Adipocyte (in vitro differentiated cells): ENCODE data around the gene HOOK1.
"Not testable (repeated sequence)": the region's sequence is repeated elsewhere in the genome, so short reads cannot be mapped to it uniquely, and the experiment has no call there.

ENCODE experiments used
- DNase-seq: peaks from one replicate; pipeline ENCODE4 v3.0.0-alpha.2; 2015; ENCODE audit warnings: low read depth
- H3K27me3 ChIP-seq: replicated peaks from 2 replicates; pipeline ENCODE4 v1.7.0; 2013; ENCODE audit warnings: mild to moderate bottlenecking, low read length, moderate library complexity; ENCODE audit not compliant: control insufficient read depth, insufficient read depth
- H3K36me3 ChIP-seq: 2 replicates; pipeline ENCODE4 v1.7.0; 2013; ENCODE audit warnings: low read length, mild to moderate bottlenecking, moderate library complexity; ENCODE audit not compliant: control insufficient read depth, insufficient read depth, severe bottlenecking
- H3K4me1 ChIP-seq: 2 replicates; pipeline ENCODE4 v1.7.0; 2013; ENCODE audit warnings: mild to moderate bottlenecking, low read length, moderate library complexity; ENCODE audit not compliant: control insufficient read depth, insufficient read depth
- H3K4me3 ChIP-seq: 2 replicates; pipeline ENCODE4 v1.7.0; 2013; ENCODE audit warnings: mild to moderate bottlenecking, low read length, moderate library complexity
- H3K9ac ChIP-seq: 2 replicates; pipeline ENCODE4 v1.7.0; 2013; ENCODE audit warnings: mild to moderate bottlenecking, low read length, moderate library complexity
- H3K9me3 ChIP-seq: 2 replicates; pipeline ENCODE4 v1.7.0; 2013; ENCODE audit warnings: mild to moderate bottlenecking, low read length, moderate library complexity; ENCODE audit not compliant: control insufficient read depth

The HOOK1 gene

DNA sequence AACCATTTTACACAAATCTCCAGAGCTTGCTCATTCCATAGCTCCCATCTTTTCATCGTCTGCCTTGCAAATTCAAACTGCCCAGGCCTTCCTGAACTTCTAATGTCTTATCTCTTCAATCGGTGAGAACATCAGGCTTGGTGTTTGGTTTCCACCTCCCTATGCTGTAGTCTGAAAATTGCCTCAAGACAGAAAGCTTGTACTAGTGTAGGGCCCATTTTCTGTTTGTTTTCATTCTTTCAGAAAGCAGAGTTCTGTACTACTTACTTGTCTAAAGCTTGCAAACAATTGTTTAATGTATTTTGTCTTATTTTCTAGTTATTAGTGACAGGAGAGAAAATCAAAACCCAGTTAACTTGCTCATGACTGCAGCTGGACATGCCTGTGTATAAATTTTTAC lies 16.8 kb downstream of the HOOK1 start:
- Histone ChIP-seq H3K4me1 (no peaks in the 10 kb centered on the region), H3K9ac (no peak overlapping the region), H3K27me3 (no peaks in the 10 kb centered on the region), H3K36me3 (no peaks in the 10 kb centered on the region), H3K9me3 (no peaks in the 10 kb centered on the region), H3K4me3 (no peak overlapping the region)
- DNase-seq = peak; percentile 35

DNA sequence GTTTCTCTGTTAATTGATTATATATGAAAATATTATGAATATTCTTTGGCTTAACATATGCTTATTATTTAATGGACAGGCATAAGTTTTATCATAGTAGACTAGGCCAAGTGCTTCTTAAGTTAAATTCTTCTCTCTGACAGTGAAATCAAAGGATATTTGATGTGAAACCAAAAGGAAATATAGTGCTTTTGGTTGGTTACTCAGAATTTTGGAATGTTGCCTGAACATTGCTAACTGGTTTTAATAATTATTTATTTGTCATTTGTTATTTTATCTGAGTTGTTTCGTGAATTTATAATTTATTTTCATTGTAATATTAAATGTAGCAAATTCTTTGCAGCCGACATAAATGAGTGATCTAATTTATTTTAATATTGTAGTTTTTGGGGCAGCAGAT lies 18.3 kb downstream of the HOOK1 start:
- Histone ChIP-seq H3K4me3 (no peak overlapping the region), H3K9me3 (no peaks in the 10 kb centered on the region), H3K27me3 (no peaks in the 10 kb centered on the region), H3K4me1 (no peaks in the 10 kb centered on the region), H3K9ac (no peak overlapping the region), H3K36me3 (no peaks in the 10 kb centered on the region)
- DNase-seq = no peak

DNA sequence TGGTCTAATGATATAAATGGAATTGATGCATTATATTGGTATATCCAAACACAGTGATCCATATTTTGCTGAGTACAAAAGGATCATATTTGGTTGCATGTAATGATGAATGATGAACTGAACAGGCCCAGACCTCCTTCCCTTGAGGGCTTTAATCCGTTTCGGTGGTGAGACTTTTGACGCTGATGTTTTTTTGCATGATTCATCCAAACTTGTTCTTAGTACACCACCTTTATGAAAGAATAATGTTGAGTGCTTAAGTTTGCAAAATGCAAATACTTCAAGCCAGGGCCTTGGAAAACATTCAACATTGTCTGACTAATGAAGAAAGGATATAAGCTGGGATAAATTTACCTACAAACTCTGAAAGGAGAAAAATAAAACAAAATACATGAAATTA lies 19.2 kb downstream of the HOOK1 start:
- no peak for DNase-seq
- Histone ChIP-seq H3K36me3 (no peaks in the 10 kb centered on the region), H3K4me3 (no peak overlapping the region), H3K9me3 (no peaks in the 10 kb centered on the region), H3K9ac (no peak overlapping the region), H3K27me3 (no peaks in the 10 kb centered on the region), H3K4me1 (no peaks in the 10 kb centered on the region)

DNA sequence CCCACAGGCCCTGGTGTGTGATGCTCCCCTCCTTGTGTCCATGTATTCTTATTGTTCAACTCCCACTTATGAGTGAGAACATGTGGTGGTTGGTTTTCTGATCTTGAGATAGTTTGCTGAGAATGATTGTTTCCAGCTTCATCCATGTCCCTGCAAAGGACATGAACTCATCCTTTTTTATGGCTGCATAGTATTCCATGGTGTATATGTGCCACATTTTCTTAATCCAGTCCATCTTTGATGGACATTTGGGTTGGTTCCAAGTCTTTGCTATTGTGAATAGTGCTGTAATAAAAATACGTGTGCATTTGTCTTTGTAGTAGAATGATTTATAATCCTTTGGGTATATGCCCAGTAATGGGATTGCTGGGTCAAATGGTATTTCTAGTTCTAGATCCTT lies 23.1 kb downstream of the HOOK1 start:
- not testable (repeated sequence) for H3K27me3 ChIP-seq, H3K9ac ChIP-seq, H3K9me3 ChIP-seq, H3K36me3 ChIP-seq, H3K4me3 ChIP-seq, DNase-seq, H3K4me1 ChIP-seq

DNA sequence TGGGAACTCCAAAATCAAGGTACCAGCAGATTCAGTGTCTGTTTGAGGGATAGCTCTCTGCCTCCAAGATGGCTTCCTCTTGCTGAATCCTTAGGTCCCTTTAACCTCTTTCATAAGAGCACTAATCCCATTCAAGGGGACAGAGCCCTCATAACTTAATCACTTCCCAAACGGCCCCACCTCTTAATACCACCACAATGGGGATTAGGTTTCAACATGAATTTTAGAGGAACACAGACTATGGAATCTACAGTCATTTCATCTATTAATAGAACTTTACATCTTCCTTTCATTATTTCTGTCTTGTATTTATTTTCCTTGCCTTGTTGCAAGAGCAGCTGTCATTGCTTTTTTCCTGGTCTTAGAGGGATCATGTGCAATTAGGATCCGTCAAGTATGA lies 30.3 kb downstream of the HOOK1 start:
- Histone ChIP-seq H3K27me3 (no peaks in the 10 kb centered on the region), H3K9ac (no peak overlapping the region), H3K9me3 (no peaks in the 10 kb centered on the region), H3K4me1 (no peaks in the 10 kb centered on the region), H3K4me3 (no peak overlapping the region), H3K36me3 (no peaks in the 10 kb centered on the region)
- DNase-seq = no peak

DNA sequence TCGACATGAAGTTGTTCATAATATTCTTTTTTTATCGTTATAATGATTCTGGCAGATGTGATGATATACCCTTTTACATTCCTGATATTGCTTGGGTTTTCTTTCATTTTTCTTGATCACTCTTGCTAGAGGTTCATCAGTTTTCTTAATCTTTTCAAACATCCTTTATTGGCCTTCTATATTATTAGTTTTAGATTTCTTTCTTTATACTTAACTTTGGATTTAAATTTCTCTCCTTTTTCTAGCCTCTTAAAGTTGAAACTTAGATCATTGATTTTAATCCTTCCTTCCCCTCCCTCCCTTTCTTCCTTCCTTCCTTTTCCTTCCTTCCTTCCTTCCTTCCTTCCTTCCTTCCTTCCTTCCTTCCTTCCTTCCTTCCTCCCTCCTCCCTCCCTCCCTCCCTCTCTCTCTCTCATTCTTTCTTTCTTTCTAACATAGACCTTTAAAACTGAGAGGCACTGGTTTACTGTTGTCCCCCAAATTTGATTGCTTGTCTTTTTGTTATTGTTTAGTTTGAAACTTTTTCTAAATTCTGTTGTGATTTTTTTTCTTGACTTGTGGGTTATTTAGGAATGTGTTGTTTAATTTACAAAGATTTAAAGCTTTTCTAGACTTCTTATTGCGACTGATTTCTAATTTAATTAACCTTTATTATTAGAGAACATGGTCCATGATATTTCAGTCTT lies 31.6 kb downstream of the HOOK1 start:
- no peak for DNase-seq
- Histone ChIP-seq H3K9me3 (peaks cover 3% of the 10 kb centered on the region), H3K9ac (no peak overlapping the region), H3K27me3 (no peaks in the 10 kb centered on the region), H3K4me1 (no peaks in the 10 kb centered on the region), H3K4me3 (no peak overlapping the region), H3K36me3 (no peaks in the 10 kb centered on the region)

DNA sequence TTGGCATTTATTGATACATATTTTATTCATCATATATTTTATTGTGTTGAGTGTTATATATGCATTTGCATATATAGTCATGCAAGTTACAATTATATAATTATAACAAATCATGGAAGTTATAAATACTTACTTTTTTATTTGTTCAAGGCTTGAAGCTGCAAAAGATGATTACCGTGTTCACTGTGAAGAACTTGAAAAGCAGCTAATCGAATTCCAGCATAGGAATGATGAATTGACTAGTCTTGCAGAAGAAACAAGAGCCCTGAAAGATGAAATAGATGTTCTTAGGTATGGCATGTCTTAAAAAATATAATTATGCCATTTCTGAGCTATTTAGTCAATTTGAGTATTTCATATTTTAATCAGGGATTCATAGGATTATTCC lies 32.1 kb downstream of the HOOK1 start:
- H3K4me1 ChIP-seq = no peaks in the 10 kb centered on the region
- H3K9ac ChIP-seq = no peak overlapping the region
- no peak overlapping the region for H3K4me3 ChIP-seq
- peaks cover 3% of the 10 kb centered on the region for H3K9me3 ChIP-seq
- DNase-seq = no peak
- no peaks in the 10 kb centered on the region for H3K36me3 ChIP-seq
- no peaks in the 10 kb centered on the region for H3K27me3 ChIP-seq

DNA sequence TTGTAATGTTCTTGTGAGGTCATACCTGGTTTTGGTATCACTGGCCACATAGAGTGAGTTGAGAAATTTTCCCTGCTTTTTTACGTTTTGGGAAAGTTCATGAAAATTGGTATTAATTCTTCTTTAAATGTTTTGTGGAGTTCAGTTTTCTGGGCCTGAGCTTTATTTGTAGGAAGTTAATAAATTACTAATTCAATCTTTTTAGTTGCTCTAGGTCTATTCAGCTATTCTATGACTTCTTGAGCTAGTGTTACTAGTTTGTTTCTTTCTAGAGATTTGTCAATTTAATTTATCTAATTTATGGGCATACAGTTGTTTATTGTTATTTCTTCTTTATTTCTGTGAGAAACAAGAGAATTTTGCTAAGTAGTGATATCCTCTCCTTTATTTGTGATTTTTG lies 37.4 kb downstream of the HOOK1 start:
- no peaks in the 10 kb centered on the region for H3K36me3 ChIP-seq
- H3K9ac ChIP-seq = no peak overlapping the region
- no peaks in the 10 kb centered on the region for H3K4me1 ChIP-seq
- no peak for DNase-seq
- H3K4me3 ChIP-seq = no peak overlapping the region
- no peaks in the 10 kb centered on the region for H3K27me3 ChIP-seq
- H3K9me3 ChIP-seq = peaks cover 3% of the 10 kb centered on the region

DNA sequence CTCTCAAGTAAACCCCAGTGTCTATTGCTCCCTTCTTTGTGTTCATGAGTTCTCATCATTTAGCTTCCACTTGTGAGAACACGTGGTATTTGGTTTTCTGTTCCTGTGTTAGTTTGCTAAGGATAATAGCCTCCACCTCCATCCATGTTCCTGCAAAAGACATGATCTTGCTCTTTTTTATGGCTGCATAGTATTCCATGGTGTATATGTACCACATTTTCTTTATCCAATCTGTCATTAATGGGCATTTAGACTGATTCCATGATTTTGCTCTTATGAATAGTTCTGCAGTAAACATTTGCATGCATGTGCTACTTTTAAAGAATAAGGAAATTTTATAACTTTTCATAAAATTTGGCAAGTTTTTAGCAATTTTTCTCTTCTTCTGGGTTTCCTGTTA lies 40.5 kb downstream of the HOOK1 start:
- not testable (repeated sequence) for H3K27me3 ChIP-seq, H3K4me1 ChIP-seq, H3K9me3 ChIP-seq, H3K9ac ChIP-seq, DNase-seq, H3K4me3 ChIP-seq, H3K36me3 ChIP-seq

DNA sequence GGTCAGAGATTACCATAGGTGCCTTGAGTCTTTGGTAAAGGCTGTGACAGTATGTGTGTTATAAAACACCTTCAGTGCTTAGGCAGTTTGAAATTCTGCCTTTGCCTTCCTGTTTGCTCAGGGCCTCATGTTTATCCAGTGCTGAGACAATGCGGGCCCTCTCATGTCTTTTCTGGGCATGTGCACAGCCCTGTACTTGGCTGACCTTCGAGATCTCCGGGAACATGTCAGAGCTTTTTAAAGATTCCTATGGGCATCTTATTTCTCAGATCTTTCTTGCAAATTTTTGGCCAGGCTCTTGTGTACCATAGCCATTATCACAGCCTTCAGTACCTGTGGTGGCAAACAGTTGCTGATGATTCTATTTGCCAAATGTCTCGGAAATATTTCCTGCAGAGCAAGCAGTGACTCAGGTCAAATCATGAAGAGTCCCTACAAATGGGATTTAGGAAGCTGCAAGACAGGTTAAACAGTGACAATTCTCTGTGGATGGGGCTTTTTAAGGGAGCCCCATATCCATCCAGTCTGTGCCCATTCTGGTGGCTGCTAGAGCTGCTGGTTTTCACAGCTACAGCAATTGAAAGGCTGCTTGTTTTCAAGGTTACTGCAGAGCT lies 42.1 kb downstream of the HOOK1 start:
- DNase-seq = no peak
- H3K36me3 ChIP-seq = no peaks in the 10 kb centered on the region
- H3K4me3 ChIP-seq = no peak overlapping the region
- H3K9me3 ChIP-seq = no peaks in the 10 kb centered on the region
- H3K4me1 ChIP-seq = no peaks in the 10 kb centered on the region
- no peaks in the 10 kb centered on the region for H3K27me3 ChIP-seq
- no peak overlapping the region for H3K9ac ChIP-seq

DNA sequence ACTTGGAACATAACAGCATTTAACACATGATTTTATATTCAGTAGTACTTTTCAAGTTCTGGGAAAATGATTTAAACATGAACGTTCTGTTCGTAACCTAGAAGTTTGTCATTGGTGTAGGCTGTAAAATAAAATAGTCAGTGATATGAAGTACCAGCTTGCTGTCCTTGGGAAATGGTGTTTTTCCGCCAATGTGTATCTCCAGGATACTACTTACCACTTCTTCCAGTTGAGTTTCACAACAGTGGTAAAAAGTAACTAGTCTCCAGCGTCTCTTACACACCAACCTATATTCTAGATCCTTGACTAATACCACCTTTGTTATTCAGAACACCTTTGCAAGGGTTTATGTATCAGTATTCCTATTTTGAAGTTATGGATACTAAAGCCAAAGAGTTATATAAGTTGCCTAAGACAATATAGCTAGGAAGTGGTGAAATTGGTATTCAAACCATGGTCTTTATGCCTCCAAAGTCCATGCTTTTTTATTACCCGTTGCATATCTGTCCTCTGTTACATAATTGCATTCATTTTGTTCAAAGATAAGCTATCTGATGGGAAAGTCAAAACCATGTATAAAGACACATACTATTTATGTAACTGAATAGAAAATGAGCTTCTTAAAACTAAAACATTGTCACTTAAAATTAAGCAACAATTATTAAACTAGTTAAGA lies 43.1 kb downstream of the HOOK1 start:
- H3K9ac ChIP-seq = no peak overlapping the region
- H3K36me3 ChIP-seq = no peaks in the 10 kb centered on the region
- no peak for DNase-seq
- no peak overlapping the region for H3K4me3 ChIP-seq
- H3K9me3 ChIP-seq = no peaks in the 10 kb centered on the region
- H3K4me1 ChIP-seq = no peaks in the 10 kb centered on the region
- no peaks in the 10 kb centered on the region for H3K27me3 ChIP-seq
